HK-2 (cell line): Measurements from ENCODE around the gene TRERF1.

Source experiments
- DNase-seq: peaks from one replicate; pipeline ENCODE4 v3.0.0-alpha.2; 2018; ENCODE audit not compliant: unreplicated experiment

The TRERF1 gene

DNA sequence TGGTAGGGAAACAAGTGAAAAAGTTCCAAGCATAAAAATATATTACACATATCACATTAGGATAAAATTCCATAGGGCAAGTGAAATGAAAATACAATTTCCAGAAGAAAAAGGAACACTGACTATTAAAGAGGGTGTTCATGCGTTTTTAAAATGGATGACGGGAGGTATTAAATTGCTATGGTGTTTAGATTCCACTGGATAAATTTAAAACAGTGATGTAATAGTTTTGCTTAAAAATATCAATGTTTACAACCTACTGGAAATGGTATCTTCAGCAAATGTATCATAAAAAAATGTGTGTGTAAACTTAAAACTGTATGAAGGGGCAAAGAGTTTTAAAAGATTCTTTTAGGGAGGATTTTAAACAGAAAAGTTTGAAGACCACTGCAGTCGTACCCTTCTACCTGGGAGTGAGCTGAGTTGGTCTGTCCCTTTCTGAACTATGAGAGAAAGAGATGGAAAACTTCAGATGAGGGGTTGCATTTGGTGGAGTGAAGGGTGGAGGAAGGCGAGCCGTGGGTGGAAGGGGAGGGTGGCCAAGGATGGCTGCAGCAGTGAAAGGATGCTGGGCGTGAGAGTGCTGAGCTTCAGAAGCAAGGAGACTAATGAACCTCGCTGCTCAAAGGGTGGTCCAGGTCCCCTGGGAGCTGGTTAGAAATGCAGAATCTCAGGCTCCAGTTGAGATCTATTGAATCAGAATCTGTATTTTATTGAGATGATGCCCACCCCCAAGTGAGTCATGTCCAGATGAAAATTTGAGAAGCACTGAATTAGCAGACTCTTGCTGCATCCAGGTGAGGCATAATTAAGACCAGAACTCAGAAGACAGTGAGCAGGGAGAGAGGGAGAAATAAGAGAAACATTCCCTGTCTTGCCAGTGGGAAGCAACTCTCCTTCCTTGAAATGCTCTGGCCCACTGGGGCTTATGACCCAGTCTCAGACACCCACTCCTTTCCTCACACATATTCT is 179.6 kb downstream of the TRERF1 start:
- no peak for DNase-seq

DNA sequence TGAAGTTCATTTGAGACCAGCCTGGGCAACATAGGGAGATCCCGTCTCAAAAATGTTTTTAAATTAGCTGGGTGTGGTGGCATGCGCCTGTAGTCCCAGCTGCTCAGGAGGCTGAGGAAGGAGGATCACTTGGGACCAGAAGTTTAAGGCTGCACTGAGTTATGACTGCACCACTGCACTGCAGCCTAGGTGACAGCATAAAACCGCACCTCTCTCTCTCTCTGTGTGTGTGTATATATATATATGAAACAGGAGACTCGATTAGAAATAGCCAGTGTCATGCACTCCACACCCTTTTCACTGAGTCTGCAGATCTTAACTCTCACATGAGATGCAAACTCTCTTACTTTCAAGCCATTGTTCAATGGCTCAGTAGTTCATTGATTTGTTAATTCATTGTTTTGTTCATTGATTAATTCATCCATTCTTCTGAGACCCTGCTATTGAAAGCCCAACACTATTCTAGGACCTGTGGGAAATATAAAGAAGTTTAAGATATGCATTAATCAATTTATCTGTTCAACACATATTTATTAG is 181.7 kb downstream of the TRERF1 start:
- DNase-seq = no peak

DNA sequence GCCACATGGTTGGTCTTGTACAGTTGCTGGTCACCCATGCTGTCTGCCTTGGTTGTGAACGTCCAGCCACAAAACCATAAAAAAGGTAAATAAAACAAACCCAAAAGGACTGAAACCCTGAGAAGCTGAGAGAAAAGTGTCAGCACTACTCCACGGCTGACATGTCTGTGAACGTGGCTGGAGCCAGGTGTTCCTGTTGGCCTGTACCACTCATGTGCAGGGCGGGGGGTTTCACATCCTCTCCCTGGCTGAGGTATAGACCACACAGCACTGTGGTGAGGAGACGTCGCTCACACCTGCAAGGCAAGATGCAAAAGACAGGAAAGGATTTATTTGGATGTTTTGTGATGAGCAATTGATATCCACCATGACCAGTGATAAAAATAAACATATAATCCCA is 182.2 kb downstream of the TRERF1 start:
- DNase-seq = no peak

DNA sequence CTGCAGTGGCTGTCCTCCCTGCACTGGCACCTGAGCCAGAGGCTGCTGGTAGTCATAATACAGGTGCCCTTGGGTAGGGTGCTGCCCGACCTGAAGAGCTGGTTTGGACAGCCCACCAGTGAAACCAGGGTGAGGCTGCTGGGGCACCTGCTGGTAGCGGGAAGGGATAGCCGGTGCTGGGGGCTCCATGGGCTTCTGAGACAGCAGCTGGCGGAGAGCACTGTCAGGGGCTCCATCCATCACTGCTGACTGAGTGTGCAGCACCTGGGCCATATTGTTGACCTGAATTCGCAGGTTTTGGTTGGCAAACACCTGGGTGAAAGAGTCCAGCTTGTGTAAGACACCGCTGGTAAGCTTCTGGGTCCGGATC is 182.9 kb downstream of the TRERF1 start:
- DNase-seq = no peak

DNA sequence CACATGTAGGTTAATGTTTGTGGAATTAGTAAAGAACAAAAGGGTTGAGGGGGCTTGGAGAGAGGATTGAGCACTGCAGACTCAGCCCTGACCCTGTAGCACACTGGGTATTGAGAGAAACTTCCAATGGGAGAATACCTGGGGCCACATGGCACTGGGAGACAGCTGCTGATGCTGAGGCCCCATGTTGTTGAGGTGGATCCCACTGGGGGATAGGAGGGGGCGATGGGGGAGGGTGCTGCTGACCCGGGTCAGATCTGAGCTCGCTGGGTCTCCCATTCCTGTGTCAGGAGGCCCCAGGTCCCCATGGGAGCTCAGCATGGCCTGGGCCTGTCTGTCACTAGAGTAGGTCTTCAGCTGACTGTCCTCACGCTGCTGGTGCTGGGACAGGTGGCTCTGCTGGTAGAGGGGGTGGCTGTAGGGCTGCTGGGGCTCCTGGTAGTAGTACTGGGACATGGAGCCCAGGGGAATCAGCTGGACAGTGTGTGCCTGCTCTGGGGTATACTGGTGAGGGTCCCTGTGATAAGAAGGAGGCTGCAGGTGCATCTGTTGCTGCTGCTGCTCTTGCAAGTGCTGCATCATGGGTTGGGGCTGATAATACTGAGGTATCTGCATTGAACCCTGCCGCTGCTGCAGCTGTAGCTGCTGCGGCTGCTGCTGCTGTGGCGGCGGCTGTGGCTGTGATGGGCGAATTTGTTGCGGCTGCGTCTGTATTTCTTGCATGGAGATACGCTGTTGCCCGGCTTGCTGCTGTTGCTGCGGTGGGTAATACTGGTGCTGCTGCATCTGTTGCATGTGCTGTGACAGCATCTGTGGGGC is 183.5 kb downstream of the TRERF1 start:
- no peak for DNase-seq

DNA sequence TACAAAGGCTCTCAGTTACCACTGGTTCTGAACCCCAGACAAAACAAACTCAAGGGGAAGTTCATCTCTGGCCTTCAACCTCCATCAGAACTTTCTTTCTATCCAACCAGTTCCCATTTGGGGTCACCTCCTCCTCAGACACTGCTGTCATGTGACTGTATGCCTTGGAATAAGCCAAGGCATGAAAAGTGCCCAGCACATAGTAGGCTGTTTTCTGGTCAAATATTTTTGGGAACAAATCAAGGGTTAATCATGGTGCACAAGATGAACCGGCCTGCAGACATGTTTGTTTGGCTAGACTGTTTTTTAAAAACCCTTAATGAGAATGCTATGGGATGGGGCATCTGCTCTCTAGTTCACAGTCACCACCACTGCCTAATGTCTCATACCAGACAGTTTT is 185.2 kb downstream of the TRERF1 start:
- no peak for DNase-seq

DNA sequence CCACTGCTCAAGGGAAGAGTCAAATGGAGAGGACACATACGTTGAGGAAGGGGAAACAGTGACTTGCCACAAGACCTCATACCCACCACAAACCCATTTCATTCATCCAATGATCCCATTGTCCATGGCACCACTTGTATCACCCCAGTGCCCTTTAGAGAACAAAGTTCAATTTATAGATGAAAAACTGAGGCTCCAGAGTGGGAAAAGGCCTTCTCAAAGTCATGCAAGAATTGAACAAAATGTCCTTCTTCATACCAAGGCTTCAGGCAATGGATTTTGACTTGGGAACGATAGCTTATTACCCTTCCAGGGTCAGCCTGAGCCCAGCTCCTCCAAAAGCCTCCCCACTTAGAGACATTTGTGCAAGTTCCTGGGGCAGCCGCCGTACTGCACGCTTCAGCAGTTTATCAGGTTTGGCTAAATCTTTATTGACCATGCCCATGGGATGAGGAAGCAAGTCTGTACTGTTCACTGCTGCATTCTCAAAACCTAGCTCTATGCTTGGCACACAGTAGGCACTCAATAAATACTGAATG is 186.8 kb downstream of the TRERF1 start:
- DNase-seq = no peak

DNA sequence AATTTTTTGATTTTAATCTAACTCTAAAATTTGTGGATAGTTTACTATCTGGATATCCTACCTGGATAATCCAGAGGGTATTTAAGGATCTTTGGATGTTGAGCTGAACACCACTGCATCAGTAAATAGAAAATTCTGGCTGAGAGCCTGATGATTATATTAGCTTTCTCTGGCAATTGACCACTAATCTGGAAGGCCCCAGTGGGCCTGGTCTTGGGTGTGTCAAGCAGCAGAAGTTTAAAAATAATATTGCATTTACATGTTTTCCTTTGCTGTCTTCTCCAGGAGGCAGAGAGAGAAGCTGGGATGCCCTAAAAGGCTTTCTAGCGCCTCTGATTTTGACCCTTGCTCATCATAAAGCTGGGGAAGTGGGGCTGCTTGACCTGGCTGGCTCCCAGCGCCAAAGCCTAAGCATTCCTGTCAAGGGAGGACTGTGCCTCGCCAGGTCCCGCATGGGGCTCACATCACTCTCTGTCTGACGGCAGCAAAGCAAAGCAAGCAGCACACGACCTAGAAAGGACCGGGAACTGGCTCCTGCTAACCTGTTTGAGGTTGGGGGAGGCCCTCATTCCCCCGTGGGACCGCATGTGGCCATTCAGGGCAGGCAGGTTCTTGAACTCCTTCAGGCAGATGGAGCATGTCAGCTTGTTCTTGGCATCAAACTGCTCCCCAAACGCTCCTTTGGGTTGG is 187.4 kb downstream of the TRERF1 start:
- DNase-seq = no peak

DNA sequence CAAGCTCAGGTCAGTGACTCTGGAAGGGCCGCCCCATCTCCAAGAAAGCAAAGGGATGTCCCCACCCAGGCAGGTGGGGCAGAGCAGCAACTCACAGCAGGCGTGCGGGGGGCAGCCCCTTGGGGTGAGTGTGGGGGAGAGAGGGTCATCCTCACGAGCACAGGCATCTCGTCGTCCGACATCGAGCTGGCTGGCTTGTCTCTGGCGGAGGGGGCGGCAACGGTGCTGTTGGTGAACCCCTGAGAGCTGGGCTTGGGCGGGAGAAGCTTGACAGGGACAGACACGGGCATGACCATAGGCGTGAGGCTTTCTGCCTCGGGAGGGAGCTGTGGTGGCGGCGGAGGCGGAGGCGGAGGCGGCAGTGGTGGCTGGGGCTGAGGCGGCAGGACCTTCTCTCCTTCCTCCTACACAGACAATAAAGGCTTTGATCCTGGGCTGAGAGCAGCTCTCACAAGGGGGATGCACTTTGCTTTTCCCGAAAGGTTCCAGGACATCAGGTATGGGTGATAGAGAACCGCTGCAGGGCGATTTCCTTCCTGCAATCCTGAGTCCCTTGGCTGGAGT is 188.5 kb downstream of the TRERF1 start:
- no peak for DNase-seq

DNA sequence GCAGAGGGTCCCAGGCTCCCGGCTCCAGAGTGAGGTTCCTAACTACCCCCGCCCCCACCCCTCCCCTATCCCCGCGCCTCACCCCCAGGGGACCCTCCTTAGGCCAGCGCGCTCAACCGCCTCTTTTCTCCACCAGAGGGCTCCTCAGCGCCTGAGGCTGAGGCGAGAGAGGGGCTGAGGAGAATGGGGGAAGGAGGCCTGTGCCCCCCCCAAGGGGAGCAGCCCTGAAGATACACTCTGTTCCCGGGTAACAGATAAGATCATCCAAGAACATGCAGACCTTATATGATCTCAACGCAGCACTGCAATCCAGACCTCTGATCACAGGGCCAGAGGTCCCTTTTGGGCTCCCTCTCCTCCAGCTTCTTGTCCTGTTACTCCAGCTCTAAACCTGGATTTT is 190.8 kb downstream of the TRERF1 start:
- no peak for DNase-seq

DNA sequence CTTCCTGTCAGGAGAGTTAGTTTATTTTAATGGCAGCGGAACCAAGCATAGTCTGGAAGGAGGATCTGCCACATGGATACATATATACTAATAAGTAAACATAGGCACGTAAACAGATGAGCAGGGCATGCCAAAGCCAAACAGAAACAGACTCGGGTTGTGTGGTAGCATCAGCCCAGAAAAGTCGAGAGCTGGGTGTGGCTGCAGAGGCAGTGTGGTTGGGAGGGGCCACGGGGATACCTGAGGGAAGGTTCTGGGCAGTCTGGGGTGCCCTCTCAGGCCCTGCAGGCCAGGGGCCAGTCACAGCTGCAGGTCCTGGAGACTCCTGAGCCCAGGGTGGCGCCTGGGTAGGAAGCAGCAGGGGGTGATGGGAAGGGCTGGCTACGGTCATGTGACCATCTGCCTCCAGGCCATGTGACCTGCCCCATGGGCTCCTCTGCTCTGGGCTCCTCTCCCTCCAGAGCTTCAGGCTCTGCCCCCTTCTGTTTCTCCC is 191.3 kb downstream of the TRERF1 start:
- no peak for DNase-seq

DNA sequence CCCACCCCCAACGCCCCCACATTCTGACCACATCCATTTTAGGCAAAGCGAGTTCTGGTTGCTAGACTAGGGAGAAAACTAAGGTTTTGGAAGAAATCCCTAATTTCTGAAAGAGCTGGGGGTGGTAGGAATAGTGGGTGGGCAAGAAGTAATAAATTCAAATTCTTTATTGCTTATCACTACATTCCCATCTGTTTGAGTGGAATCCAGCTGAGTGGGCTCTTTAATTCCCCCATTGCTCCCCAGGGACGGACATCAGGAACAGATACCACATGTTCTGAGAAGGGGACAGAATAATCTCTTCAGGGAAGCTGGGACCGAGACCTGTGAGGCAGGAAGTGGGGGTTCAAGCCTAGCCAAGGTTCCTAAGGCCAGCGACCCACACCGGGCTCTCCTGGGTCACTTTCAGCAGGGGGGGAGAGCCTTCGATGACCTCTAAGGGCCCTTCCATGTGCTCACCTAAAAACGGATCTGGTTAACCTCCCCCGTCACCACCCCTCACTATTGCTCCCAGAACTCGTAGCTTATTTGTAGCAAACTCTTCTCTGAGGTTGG is 191.8 kb downstream of the TRERF1 start:
- no peak for DNase-seq

DNA sequence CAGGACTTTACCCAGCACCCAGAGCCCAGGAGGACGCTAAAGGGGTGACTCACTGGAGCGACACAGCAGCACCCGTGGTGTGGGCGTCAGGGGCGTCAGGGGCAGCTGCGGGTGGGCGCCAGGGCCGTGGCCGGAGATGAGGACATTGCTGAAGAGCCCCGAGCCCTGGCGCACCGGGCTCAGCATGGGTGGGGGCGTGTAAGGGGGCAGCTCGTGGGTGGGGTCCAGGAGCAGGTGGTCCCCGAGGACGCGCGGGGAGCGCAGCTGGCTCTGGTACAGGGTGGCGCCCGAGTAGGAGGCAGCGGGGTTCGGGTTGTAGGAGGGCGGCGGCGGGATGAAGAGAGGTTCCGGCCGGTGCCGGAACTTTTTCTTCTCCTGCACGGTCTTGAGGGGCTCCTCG is 192.4 kb downstream of the TRERF1 start:
- DNase-seq = no peak

DNA sequence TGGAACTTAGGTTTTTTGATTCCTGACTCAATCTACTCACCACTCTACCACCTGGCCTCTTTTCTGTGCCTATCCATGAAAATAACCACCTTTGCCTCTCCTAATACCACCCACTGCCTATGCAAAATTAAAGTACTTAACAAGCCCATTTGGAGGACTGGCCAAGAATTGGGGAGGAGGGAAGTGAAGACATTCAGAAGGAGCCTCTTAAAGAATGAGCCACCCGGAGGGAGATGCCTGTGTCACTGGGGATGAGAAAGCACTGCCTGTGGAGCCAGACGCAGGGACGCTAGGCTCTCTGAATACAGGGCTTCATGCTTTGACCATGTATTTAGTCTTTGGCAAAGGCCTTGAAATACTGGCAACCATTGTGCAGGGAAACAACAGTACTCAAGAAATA is 194.1 kb downstream of the TRERF1 start:
- no peak for DNase-seq

DNA sequence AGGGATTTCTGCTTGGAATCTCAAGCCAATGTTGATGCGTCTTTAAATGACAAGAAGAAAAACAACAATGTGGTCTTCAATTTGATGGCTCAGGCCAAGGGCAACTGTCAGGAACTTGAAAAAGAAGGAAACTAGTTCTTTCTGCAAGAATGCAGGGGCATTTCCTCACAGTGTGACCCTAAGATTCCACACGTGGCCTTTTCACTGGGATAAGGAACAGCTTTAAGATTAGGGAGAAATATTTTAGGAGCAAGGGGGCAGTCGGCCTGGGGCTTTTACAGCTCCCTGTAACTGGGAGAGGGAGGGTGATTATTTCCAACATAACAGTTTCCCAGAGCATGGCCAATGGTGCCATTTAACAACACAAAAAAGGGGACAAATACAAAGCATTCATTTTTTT is 194.7 kb downstream of the TRERF1 start:
- no peak for DNase-seq

DNA sequence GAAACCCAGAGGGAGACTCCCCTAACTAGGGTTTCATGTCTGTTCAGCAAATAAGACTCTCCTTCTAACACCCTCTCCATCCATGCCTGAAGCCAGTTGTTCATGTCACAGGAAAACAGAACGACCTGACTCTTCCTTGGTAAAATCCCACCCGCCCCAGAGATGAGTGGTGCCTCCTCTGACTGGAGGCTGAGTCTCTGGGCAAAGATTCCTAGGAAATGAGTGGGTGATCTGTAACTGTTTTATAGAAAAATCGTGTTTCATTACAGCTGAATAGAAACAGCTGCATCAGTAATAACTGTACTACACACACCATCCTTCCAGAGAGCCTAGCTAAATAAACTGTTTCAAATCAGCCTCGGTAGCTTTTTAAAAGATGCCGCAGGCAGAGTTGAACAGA is 196.7 kb downstream of the TRERF1 start:
- DNase-seq = no peak

DNA sequence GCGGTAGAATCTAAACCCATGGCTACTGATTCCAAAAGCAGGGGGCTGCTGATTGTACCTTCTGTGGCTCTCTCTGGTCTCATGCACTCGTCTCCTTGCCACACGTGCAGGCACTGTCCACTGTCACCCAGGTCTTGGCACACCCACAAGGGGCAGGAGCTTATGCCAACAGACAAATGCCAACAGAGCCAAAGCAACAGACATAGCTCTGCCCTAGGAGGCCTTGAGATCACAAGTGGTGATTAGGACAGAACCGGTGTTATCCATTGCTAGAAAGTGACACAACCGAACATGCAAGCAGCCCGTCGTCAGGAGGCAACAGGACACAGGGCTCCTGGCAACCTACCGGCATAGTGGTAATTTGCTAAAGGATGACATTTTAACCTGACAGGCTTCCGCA is 197.2 kb downstream of the TRERF1 start:
- no peak for DNase-seq

DNA sequence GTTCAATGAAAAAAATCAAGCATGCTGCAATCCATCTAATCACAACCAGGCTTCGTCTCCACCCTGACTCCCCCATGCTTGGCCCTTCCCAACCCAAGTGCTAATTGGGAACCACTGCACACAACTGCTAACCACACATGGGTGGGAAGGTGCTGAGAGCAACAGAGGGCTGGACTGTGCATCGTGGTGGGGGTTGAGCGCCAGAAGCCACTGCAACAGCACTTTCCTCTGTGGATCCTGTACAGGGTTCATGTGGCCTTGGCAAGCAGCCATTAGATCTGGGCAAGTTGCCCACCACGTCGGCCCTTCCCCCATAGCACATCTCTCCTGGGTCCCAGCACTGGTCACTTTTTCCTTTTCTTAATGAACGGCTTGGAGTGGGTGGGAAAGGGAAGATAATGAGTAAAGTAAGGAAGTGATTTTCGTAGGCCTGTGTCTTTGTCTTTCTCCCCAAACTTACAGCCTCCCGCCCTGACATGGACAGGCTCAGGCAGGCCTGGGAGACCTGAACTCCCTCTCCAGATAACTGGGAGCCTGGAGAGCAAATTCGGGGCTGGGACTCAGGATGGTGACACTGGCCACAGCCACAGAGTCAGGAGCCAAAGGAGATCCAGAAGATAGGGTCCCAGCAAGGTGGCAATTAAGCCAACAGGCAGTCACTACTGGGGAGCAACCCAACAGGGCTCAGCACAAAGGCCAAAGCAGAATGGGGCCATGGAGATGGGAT is 199.7 kb downstream of the TRERF1 start:
- DNase-seq = peak; percentile 25

DNA sequence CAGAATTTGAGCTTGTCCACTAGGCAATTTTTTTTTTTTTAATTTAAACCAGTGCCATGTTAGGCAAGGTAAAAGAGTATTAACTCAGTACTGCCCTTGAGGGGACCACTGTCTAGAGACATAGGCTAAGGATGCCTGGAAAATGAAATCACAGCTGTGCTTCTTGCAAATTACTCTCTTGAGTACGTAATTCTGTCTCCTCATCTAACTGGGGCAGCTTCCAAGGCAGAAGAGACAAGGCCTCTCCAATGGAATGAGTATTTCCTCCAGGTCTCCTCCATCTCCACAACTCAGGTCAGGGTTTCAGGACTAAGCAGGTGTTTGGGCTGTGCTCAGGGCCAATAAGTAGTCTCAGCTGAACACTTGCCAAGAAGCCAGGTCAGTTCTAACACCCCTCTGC is 200.2 kb downstream of the TRERF1 start:
- DNase-seq = no peak

DNA sequence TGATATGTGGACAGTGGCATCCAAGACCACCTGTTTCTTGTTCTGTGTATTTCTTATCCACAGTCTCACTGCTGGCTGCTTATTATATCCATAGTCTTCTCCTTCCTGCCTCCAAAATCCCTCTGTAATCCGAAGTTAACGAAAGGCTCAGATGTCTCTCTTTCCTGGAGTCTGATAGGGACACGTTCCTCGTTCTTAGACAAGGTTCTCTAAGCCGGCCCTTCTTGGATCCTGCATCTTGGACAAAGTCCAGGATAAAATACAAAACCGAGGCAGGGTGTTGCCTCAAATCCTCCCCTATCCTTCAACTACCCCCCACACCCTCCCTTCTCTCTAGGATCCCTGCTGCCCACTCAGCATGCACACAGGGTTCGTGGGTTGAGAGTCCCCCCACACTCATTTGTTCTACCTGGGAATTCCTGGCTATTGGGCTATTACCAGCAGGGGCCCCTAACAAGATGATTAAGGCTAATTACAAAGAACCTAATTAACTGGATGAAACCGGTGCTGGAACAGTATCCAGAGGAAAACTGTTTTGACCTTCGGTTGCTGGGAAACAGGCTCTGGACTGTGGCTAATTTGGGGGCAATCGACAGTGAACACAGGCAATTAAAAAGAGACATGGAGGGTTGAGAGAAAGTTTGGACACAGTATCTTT is 201.3 kb downstream of the TRERF1 start:
- DNase-seq = no peak
